Osteocyte (in vitro differentiated cells): Measurements from ENCODE around the gene GOLGA6L22. TPM values are rescaled to one million over a fixed set of nuclear protein-coding genes. Genes with fewer than 3 reads are reported as not detected.
"Not testable (repeated sequence)": the region's sequence is repeated elsewhere in the genome, so short reads cannot be mapped to it uniquely, and the experiment has no call there.

Experiments
- DNase-seq: peaks from one replicate; pipeline ENCODE4 v3.0.0; 2021; ENCODE audit warnings: mixed read lengths; ENCODE audit not compliant: unreplicated experiment; ENCODE audit errors: extremely low spot score
- H3K27ac Mint-ChIP-seq: one replicate; pipeline ENCODE4 v1.8.0; 2021; ENCODE audit warnings: mild to moderate bottlenecking, mixed read lengths; ENCODE audit not compliant: unreplicated experiment
- H3K27me3 Mint-ChIP-seq: one replicate; pipeline ENCODE4 v1.8.0; 2021; ENCODE audit warnings: mixed read lengths; ENCODE audit not compliant: unreplicated experiment
- H3K36me3 Mint-ChIP-seq: one replicate; pipeline ENCODE4 v1.8.0; 2021; ENCODE audit warnings: mixed read lengths; ENCODE audit not compliant: unreplicated experiment
- H3K4me1 Mint-ChIP-seq: one replicate; pipeline ENCODE4 v1.8.0; 2021; ENCODE audit warnings: mixed read lengths; ENCODE audit not compliant: unreplicated experiment
- H3K4me3 Mint-ChIP-seq: one replicate; pipeline ENCODE4 v1.8.0; 2021; ENCODE audit warnings: mild to moderate bottlenecking, moderate library complexity, mixed read lengths; ENCODE audit not compliant: unreplicated experiment
- H3K9me3 Mint-ChIP-seq: one replicate; pipeline ENCODE4 v1.8.0; 2021; ENCODE audit warnings: mixed read lengths; ENCODE audit not compliant: unreplicated experiment
- long read RNA-seq: library from polyadenylated mRNA; unstranded; transcript quantifications from one replicate; pipeline ENCODE4 v2.0.0, GENCODE V29; 2021
- total RNA-seq: library from RNA; stranded (reverse); gene quantifications from 2 replicates; pipeline ENCODE4 v1.2.1, GENCODE V29; 2021

Gene GOLGA6L22
- total RNA-seq = not detected in 2 replicates
- long read RNA-seq = 0 reads

- H3K4me3 Mint-ChIP-seq, H3K9me3 Mint-ChIP-seq, H3K4me1 Mint-ChIP-seq, H3K27ac Mint-ChIP-seq, H3K36me3 Mint-ChIP-seq, DNase-seq, H3K27me3 Mint-ChIP-seq: not testable (repeated sequence)
These were observed at the start of gene GOLGA6L22 for GRCh38 chr15:22458603-22459002. Gene GOLGA6L22 (plus strand): TSS chr15:22458903. CDS start chr15:22458994, 91 bp downstream.

- H3K4me1 Mint-ChIP-seq, H3K36me3 Mint-ChIP-seq, H3K27ac Mint-ChIP-seq, H3K4me3 Mint-ChIP-seq, H3K9me3 Mint-ChIP-seq, H3K27me3 Mint-ChIP-seq: not testable (repeated sequence)
- peak; percentile 82 for DNase-seq
These were observed 41.4 kb upstream of the GOLGA6L22 start for GRCh38 chr15:22417288-22417687.

DNA sequence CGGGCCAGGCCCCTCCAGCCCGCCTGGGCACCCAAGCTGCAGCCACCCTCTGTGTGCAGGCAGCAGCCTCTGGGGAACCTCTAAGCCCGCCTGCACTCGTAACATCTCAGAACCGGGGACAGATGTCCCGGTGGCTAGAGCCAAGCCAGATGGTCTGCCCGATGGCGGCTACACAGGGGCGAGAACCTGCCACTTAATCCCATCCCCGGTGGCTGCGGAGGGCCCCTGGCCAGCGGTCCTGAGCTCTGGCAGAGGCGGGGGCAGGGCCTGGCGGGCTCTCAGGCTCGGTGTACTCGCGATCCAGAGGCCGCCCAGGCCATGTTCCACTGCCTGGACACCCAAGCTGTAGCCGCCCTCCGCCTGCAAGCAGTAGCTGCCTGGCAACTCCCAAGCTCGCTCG, 40.9 kb upstream of the GOLGA6L22 start:
- H3K4me3 Mint-ChIP-seq, H3K27me3 Mint-ChIP-seq, H3K4me1 Mint-ChIP-seq, H3K27ac Mint-ChIP-seq, DNase-seq, H3K36me3 Mint-ChIP-seq, H3K9me3 Mint-ChIP-seq: not testable (repeated sequence)

DNA sequence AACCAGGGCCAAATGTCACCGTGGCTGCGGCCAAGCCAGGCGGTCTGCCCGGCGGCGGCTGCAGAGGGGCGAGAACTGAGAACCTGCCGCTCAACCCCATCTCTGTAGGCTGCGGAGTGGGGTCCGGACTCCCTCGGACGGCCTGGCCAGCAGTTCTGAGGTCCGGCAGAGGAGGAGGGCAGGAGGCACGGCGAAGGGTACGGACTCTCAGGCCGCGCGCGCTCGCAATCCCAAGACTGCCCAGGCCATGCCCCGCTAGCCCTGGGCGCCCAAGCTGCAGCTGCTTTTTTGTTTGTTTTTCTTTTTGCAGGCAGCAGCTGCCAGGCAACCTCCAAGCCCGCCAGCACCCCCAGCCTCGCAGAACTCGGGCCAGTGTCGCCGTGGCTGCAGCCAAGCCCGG, 40.5 kb upstream of the GOLGA6L22 start:
- H3K27ac Mint-ChIP-seq, H3K9me3 Mint-ChIP-seq, H3K4me1 Mint-ChIP-seq, H3K36me3 Mint-ChIP-seq, DNase-seq, H3K27me3 Mint-ChIP-seq, H3K4me3 Mint-ChIP-seq: not testable (repeated sequence)

DNA sequence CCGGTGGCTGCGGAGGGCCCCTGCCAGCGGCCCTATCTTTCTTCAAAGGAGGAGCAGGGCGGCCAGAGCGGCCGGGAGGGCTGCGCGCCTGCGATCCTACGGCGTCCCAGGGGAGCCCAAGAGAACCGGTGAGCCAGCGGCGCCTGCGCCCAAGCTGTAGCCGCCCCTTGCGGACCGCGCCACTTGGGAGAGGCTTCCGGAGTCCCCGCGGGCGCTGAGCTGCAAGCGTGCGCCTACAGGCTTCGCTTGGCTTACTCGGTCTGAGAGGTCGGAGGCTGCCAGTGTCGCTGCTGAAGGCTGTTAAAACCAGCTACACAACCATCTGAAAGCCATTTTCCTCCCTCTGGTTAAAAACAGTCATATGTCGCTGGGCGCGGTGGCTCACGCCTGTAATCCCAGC, 40.0 kb upstream of the GOLGA6L22 start:
- not testable (repeated sequence) for H3K27me3 Mint-ChIP-seq, H3K4me1 Mint-ChIP-seq, H3K4me3 Mint-ChIP-seq, DNase-seq, H3K36me3 Mint-ChIP-seq, H3K27ac Mint-ChIP-seq, H3K9me3 Mint-ChIP-seq

DNA sequence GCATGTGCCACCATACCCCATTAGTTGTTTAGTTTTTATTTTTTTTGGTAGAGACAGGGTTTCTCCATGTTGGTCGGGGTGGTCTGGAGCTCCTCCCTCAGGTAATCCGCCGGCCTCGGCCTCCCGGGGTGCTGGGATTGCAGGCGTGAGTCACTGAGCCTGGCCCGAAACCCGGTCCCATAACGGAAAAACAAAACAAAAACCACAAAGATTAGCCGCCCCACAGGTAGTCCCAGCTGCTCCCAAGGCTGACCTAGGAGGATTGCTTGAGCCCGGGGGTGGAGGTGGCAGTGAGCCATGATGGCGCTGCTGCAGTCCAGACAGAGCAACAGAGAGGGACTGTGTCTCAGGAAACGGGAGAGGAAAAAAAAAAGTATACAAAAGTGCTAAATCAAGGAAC, 38.4 kb upstream of the GOLGA6L22 start:
- peak; percentile 34 for DNase-seq
- H3K36me3 Mint-ChIP-seq, H3K4me3 Mint-ChIP-seq, H3K4me1 Mint-ChIP-seq, H3K27me3 Mint-ChIP-seq, H3K27ac Mint-ChIP-seq, H3K9me3 Mint-ChIP-seq: not testable (repeated sequence)

- not testable (repeated sequence) for DNase-seq, H3K4me3 Mint-ChIP-seq, H3K4me1 Mint-ChIP-seq, H3K36me3 Mint-ChIP-seq, H3K27me3 Mint-ChIP-seq, H3K9me3 Mint-ChIP-seq, H3K27ac Mint-ChIP-seq
These were observed 29.3 kb upstream of the GOLGA6L22 start for GRCh38 chr15:22429426-22429825.

- H3K4me1 Mint-ChIP-seq, H3K27me3 Mint-ChIP-seq, H3K36me3 Mint-ChIP-seq, H3K9me3 Mint-ChIP-seq, H3K4me3 Mint-ChIP-seq, H3K27ac Mint-ChIP-seq: not testable (repeated sequence)
- DNase-seq = peak; percentile 80
These were observed 27.0 kb upstream of the GOLGA6L22 start for GRCh38 chr15:22431687-22432086.

DNA sequence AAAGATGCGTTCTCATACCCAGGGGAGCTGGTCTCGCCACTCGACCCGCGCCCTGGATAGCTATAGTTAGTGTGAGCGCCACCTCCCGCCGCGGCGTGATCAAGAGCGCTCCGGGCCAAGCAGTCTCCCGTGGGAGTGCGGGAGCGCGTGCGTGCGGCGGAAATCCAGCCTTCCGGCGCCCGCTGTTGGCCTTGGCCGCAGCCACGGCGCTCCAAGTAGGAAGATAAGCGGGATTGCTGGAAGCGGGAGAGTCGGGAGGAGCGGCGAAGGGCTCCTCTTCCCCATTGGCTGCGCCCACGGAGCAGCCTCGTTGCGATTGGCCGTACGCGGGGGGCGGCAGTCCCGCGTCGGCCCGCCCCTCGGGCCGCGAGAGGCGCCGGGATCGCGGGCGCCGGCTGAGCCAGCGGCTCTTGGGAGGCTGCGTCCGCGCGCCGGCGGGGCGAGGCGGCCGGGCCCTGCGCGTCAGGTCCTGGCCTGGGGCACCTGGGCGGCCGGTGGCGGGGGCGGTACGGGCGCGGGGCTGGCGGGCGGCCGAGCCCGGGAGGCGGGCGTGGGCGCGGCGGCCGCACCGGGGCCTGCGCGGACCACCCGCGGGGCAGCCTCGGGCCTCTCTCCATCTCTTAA, 35.9 kb downstream of the GOLGA6L22 start:
- not testable (repeated sequence) for H3K27ac Mint-ChIP-seq, H3K36me3 Mint-ChIP-seq, H3K27me3 Mint-ChIP-seq, H3K4me1 Mint-ChIP-seq, H3K9me3 Mint-ChIP-seq
- H3K4me3 Mint-ChIP-seq = peak overlapping the region; percentile 72
- peak; percentile 86 for DNase-seq

DNA sequence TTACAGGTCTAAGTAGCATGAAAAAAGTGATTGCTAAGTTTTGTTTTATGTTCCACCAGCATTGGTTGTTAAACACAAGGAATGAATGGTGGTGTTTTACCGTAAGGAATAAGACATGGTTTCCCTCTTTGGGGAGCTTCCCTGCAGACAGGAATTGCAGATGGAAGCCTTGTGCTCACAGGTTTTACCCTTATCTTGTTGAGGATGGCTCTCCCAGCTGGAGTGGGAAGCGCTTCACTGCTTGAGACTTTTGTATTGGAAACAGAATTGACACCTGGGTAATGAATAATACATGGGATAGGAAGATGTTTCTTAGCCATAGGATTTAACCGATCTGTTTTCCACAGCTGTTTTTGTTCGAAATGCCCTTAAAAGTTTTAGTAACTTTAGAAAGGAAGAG, 38.5 kb downstream of the GOLGA6L22 start:
- H3K4me1 Mint-ChIP-seq, H3K9me3 Mint-ChIP-seq, H3K4me3 Mint-ChIP-seq, H3K27ac Mint-ChIP-seq, DNase-seq, H3K36me3 Mint-ChIP-seq, H3K27me3 Mint-ChIP-seq: not testable (repeated sequence)

DNA sequence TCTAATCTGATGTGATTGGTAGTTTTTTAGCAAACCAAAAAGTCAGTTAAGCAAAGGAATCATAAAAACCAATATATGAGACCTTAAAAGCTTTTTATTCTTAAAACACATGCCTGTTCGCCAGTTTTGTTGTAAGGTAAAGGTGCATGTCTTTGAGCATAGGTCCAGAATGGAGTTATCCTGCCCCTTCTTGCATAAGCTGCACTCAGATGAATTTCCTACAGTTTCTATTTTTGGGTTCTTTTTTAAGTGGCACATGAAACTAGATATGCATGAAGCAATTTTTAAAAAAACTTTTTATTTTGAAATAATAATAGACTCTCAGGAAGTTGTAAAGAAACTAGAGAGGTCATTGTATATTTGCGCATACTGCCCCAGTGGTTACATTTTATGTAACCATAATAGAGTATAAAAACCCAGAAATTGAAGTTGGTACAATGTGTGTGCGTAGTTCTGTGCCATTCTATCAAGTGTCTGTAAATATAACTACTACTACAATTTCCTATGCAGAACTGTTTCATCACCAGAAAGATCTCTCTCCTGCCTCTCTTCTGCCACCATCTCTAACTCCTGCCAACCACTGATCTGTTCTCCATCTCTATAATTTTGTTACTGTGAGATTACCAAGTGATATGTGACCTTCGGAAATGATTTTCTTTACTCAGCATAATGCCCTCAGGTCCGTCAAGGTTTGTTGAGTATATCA, 39.7 kb downstream of the GOLGA6L22 start:
- not testable (repeated sequence) for H3K27ac Mint-ChIP-seq, H3K4me1 Mint-ChIP-seq, DNase-seq, H3K4me3 Mint-ChIP-seq, H3K9me3 Mint-ChIP-seq, H3K36me3 Mint-ChIP-seq, H3K27me3 Mint-ChIP-seq

DNA sequence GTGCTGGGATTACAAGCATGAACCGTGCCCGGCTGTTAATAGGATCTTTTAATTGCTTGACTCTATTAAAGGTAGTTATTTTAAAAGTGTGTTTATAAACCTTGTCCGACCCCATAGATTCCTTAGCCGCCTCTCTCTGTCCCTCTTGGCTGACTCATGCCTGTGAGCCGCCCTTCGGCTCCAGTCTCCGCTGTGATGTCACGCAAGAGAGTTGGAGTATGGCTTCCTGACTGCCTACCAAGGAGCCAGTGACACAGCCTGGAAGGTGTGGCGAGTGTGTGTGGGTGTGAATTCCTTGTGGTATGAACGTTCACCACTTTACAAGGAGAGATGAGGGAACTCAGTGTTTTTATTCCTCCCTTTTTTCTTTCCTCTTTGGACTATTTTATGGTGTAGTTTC, 43.6 kb downstream of the GOLGA6L22 start:
- not testable (repeated sequence) for H3K9me3 Mint-ChIP-seq, DNase-seq, H3K4me1 Mint-ChIP-seq, H3K27ac Mint-ChIP-seq, H3K27me3 Mint-ChIP-seq, H3K36me3 Mint-ChIP-seq, H3K4me3 Mint-ChIP-seq
